Measurements from ENCODE around the gene SLX4IP.

The SLX4IP gene

GRCh38 chr20:10565922-10566897, 131.1 kb downstream of the SLX4IP start:
- Mint-ChIP-seq H3K27me3 (no peaks in the 10 kb centered on the region), H3K27ac (no peak overlapping the region), H3K4me3 (no peak overlapping the region), H3K4me1 (peaks cover 36% of the 10 kb centered on the region), H3K9me3 (no peaks in the 10 kb centered on the region), H3K36me3 (peaks cover 27% of the 10 kb centered on the region)
- no peak for DNase-seq
- CTCF ChIA-PET: interaction anchor here (2.6 kb wide), 1 partner anchor 14 kb away, joined by 6 read pairs; no protein-coding TSS in a partner anchor

- H3K27me3 Mint-ChIP-seq: no peaks in the 10 kb centered on the region
- no peak overlapping the region for H3K4me3 Mint-ChIP-seq
- H3K27ac Mint-ChIP-seq: no peak overlapping the region
- CTCF ChIA-PET: interaction anchor here (2.6 kb wide), 1 partner anchor 15 kb away, joined by 6 read pairs; no protein-coding TSS in a partner anchor
- H3K9me3 Mint-ChIP-seq: no peaks in the 10 kb centered on the region
- DNase-seq: no peak
- H3K36me3 Mint-ChIP-seq: peaks cover 23% of the 10 kb centered on the region
- peaks cover 47% of the 10 kb centered on the region for H3K4me1 Mint-ChIP-seq
These were observed 132.9 kb downstream of the SLX4IP start for GRCh38 chr20:10568032-10568431.

GRCh38 chr20:10571313-10571815, 136.3 kb downstream of the SLX4IP start:
- H3K27ac Mint-ChIP-seq: no peak overlapping the region
- H3K36me3 Mint-ChIP-seq: peaks cover 23% of the 10 kb centered on the region
- no peak overlapping the region for H3K4me3 Mint-ChIP-seq
- no peaks in the 10 kb centered on the region for H3K9me3 Mint-ChIP-seq
- no peaks in the 10 kb centered on the region for H3K27me3 Mint-ChIP-seq
- CTCF ChIA-PET: interaction anchor here (0.8 kb wide), 1 partner anchor 13 kb away, joined by 3 read pairs; no protein-coding TSS in a partner anchor
- DNase-seq: no peak
- H3K4me1 Mint-ChIP-seq: peaks cover 24% of the 10 kb centered on the region

GRCh38 chr20:10572853-10573252, 137.7 kb downstream of the SLX4IP start:
- CTCF ChIA-PET: interaction anchor here (1.4 kb wide), 1 partner anchor 12 kb away, joined by 3 read pairs; no protein-coding TSS in a partner anchor
- DNase-seq: no peak
- Mint-ChIP-seq H3K4me3 (no peak overlapping the region), H3K27me3 (no peaks in the 10 kb centered on the region), H3K36me3 (peaks cover 16% of the 10 kb centered on the region), H3K4me1 (peaks cover 24% of the 10 kb centered on the region), H3K9me3 (no peaks in the 10 kb centered on the region), H3K27ac (no peak overlapping the region)

- CTCF ChIA-PET: interaction anchor here (1.4 kb wide), 1 partner anchor 12 kb away, joined by 3 read pairs; no protein-coding TSS in a partner anchor
- Mint-ChIP-seq H3K27me3 (no peaks in the 10 kb centered on the region), H3K9me3 (no peaks in the 10 kb centered on the region), H3K4me1 (peaks cover 28% of the 10 kb centered on the region), H3K4me3 (no peak overlapping the region), H3K36me3 (peaks cover 15% of the 10 kb centered on the region), H3K27ac (no peak overlapping the region)
- no peak for DNase-seq
These were observed 138.3 kb downstream of the SLX4IP start for GRCh38 chr20:10573273-10573950.

GRCh38 chr20:10573951-10574339, 138.8 kb downstream of the SLX4IP start:
- H3K36me3 Mint-ChIP-seq: peaks cover 15% of the 10 kb centered on the region
- H3K27ac Mint-ChIP-seq: no peak overlapping the region
- no peak overlapping the region for H3K4me3 Mint-ChIP-seq
- peaks cover 31% of the 10 kb centered on the region for H3K4me1 Mint-ChIP-seq
- H3K9me3 Mint-ChIP-seq: no peaks in the 10 kb centered on the region
- no peak for DNase-seq
- CTCF ChIA-PET: interaction anchor here (1.4 kb wide), 1 partner anchor 11 kb away, joined by 3 read pairs; no protein-coding TSS in a partner anchor
- H3K27me3 Mint-ChIP-seq: no peaks in the 10 kb centered on the region

GRCh38 chr20:10576411-10577090, 141.4 kb downstream of the SLX4IP start:
- H3K4me1 Mint-ChIP-seq: peaks cover 25% of the 10 kb centered on the region
- no peak overlapping the region for H3K27ac Mint-ChIP-seq
- no peaks in the 10 kb centered on the region for H3K9me3 Mint-ChIP-seq
- no peak for DNase-seq
- H3K27me3 Mint-ChIP-seq: no peaks in the 10 kb centered on the region
- H3K4me3 Mint-ChIP-seq: no peak overlapping the region
- peaks cover 14% of the 10 kb centered on the region for H3K36me3 Mint-ChIP-seq
- CTCF ChIA-PET: interaction anchor here (1.0 kb wide), 1 partner anchor 40 kb away, joined by 4 read pairs; no protein-coding TSS in a partner anchor

GRCh38 chr20:10577648-10578047, 142.5 kb downstream of the SLX4IP start:
- Mint-ChIP-seq H3K4me1 (peaks cover 16% of the 10 kb centered on the region), H3K36me3 (peaks cover 13% of the 10 kb centered on the region), H3K9me3 (no peaks in the 10 kb centered on the region), H3K27me3 (no peaks in the 10 kb centered on the region), H3K27ac (no peak overlapping the region), H3K4me3 (no peak overlapping the region)
- CTCF ChIA-PET: interaction anchor here (1.0 kb wide), 1 partner anchor 41 kb away, joined by 4 read pairs; no protein-coding TSS in a partner anchor
- DNase-seq: no peak

- H3K36me3 Mint-ChIP-seq: peaks cover 8% of the 10 kb centered on the region
- no peaks in the 10 kb centered on the region for H3K9me3 Mint-ChIP-seq
- H3K27me3 Mint-ChIP-seq: no peaks in the 10 kb centered on the region
These were observed 143.5 kb downstream of the SLX4IP start for GRCh38 chr20:10578607-10579006.

GRCh38 chr20:10579942-10580341, 144.8 kb downstream of the SLX4IP start:
- no peak for DNase-seq
- Mint-ChIP-seq H3K27me3 (no peaks in the 10 kb centered on the region), H3K36me3 (peaks cover 5% of the 10 kb centered on the region), H3K27ac (no peak overlapping the region), H3K4me3 (no peak overlapping the region), H3K4me1 (peaks cover 11% of the 10 kb centered on the region), H3K9me3 (no peaks in the 10 kb centered on the region)
- CTCF ChIA-PET: no interaction called here

More at GRCh38 chr20:10578607-10579006, 143.5 kb downstream of the SLX4IP start:
- CTCF ChIA-PET: no interaction called here
- Mint-ChIP-seq H3K4me1 (peaks cover 11% of the 10 kb centered on the region), H3K4me3 (no peak overlapping the region), H3K27ac (no peak overlapping the region)
- DNase-seq: no peak

- H3K36me3 Mint-ChIP-seq: peaks cover 5% of the 10 kb centered on the region
- H3K9me3 Mint-ChIP-seq: no peaks in the 10 kb centered on the region
- DNase-seq: no peak
- H3K4me1 Mint-ChIP-seq: peaks cover 11% of the 10 kb centered on the region
- H3K4me3 Mint-ChIP-seq: no peak overlapping the region
- H3K27ac Mint-ChIP-seq: no peak overlapping the region
- CTCF ChIA-PET: no interaction called here
- H3K27me3 Mint-ChIP-seq: no peaks in the 10 kb centered on the region
These were observed 145.6 kb downstream of the SLX4IP start for GRCh38 chr20:10580700-10581099.

GRCh38 chr20:10581823-10582222, 146.7 kb downstream of the SLX4IP start:
- no peak for DNase-seq
- Mint-ChIP-seq H3K4me1 (peaks cover 11% of the 10 kb centered on the region), H3K4me3 (no peak overlapping the region), H3K27me3 (no peaks in the 10 kb centered on the region), H3K9me3 (no peaks in the 10 kb centered on the region), H3K36me3 (peaks cover 5% of the 10 kb centered on the region), H3K27ac (no peak overlapping the region)
- CTCF ChIA-PET: no interaction called here

GRCh38 chr20:10584371-10584770, 149.3 kb downstream of the SLX4IP start:
- Mint-ChIP-seq H3K4me3 (no peak overlapping the region), H3K27me3 (no peaks in the 10 kb centered on the region)

More at GRCh38 chr20:10584371-10584770, 149.3 kb downstream of the SLX4IP start:
- no peak for DNase-seq
- no peaks in the 10 kb centered on the region for H3K9me3 Mint-ChIP-seq
- no peak overlapping the region for H3K27ac Mint-ChIP-seq
- peaks cover 5% of the 10 kb centered on the region for H3K36me3 Mint-ChIP-seq
- no peaks in the 10 kb centered on the region for H3K4me1 Mint-ChIP-seq
- CTCF ChIA-PET: interaction anchor here (1.3 to 1.4 kb wide), 2 partner anchors 11 to 13 kb away, joined by 3 read pairs; no protein-coding TSS in a partner anchor

All from activated naive CD4-positive, alpha-beta T cell treated with anti-CD3 and anti-CD28 coated beads, Interleukin-2, amount 10 ng/mL, durations not matched to agents 7 days and 5 days (primary cell).